Measurements from ENCODE around the gene AGBL5. TPM values are rescaled to one million over a fixed set of nuclear protein-coding genes. Genes with fewer than 3 reads are reported as not detected.

AGBL5 gene
- total RNA-seq, 2 experiments from 2014 or later = 12.2 to 16.4 TPM

DNA sequence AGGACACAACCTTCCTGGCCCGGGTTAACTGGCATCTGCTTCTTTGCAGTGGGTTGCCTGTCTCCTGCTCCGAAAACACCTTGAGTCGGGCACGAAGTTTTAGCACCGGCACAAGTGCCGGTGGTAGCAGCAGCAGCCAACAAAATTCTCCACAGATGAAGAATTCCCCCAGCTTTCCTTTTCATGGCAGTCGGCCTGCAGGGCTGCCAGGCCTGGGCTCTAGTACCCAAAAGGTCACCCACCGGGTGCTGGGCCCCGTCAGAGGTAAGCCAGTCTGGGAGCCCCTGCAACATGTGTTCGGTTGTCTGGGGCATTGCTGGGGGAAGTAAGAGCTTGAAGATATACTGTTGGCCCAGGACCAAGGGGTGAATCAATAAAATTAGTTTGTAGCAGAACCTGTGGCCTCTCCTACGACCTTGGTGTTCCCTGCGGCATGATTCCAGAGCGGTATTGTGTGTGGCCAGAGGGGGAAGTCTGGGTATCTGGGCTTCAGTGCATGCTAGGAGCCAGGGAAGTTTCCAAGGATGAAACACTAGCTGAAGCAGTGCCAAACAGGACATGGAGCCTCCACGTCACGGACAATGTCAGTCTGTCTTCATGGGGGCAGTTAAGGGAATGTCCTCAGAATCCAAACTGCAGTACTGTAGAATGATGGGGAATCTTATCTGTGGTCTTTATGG is 7.8 kb downstream of the AGBL5 start:
- intact Hi-C loops (cut with micrococcal nuclease) = no loop called here
- H3K27ac Mint-ChIP-seq = no peak overlapping the region
- POLR2A ChIA-PET = interaction anchor here (0.8 to 5.0 kb wide), 5 partner anchors 9 to 34 kb away, joined by 3 to 27 read pairs (median 4); partner anchors contain the start of gene OST4
- DNase-seq (no peak), ATAC-seq (no peak)
- H3K9me3 Mint-ChIP-seq = no peaks in the 10 kb centered on the region
- H3K36me3 Mint-ChIP-seq (ENCODE audit: low read depth) = peaks cover 14% of the 10 kb centered on the region
- CTCF ChIA-PET = interaction anchor here (0.9 to 1.1 kb wide), 3 partner anchors 12 to 97 kb away, joined by 3 to 4 read pairs (median 3); partner anchors contain the start of gene OST4
- TF ChIP-seq, protein P1, sequence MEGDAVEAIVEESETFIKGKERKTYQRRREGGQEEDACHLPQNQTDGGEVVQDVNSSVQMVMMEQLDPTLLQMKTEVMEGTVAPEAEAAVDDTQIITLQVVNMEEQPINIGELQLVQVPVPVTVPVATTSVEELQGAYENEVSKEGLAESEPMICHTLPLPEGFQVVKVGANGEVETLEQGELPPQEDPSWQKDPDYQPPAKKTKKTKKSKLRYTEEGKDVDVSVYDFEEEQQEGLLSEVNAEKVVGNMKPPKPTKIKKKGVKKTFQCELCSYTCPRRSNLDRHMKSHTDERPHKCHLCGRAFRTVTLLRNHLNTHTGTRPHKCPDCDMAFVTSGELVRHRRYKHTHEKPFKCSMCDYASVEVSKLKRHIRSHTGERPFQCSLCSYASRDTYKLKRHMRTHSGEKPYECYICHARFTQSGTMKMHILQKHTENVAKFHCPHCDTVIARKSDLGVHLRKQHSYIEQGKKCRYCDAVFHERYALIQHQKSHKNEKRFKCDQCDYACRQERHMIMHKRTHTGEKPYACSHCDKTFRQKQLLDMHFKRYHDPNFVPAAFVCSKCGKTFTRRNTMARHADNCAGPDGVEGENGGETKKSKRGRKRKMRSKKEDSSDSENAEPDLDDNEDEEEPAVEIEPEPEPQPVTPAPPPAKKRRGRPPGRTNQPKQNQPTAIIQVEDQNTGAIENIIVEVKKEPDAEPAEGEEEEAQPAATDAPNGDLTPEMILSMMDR (IDR thresholded peaks at IDR 0.05) = no peak
- H3K27me3 Mint-ChIP-seq = no peaks in the 10 kb centered on the region
- H3K4me1 Mint-ChIP-seq (ENCODE audit: low read depth) = no peaks in the 10 kb centered on the region
- no peak overlapping the region for H3K4me3 Mint-ChIP-seq

DNA sequence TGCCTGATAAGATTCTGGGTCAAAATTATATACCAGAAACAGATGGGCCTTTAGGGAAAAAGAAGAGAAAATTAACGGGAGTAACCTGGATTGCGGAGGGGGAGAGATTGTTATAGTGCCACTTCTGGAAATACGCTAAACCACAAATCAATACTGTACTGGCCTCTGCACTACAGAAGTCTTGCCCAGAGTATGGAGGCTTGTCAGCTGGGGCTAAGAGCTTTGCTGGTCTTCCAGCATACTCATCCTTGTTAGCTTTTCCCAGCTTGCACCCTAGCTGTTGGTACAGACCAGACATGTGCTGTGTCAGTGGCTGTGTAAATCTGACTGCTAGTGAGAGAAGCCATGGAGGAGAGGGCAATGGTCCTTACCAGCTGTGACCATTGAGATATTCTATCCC is 8.9 kb downstream of the AGBL5 start:
- no peak overlapping the region for H3K4me3 Mint-ChIP-seq
- TF ChIP-seq, protein P1 (IDR thresholded peaks at IDR 0.05) = no peak

DNA sequence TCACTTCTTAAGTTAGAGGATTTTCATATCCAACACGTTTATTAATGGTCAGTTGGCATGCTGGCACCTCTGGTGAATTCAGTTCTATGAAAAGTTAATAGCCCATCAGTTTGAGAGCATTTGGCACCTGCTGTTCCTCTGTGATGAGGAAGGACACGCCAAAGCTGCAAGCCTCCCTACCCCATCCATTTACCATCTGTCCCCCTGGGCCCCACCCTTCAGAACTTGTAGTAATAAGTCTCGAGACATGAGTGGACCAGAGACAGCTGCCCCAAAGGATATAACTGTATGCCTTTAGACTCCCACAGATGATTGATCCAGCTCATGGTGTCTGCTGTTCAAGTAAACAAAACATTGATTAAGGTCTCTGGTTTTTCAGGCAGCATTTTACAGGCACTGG is 13.7 kb downstream of the AGBL5 start:
- TF ChIP-seq, protein P1 (IDR thresholded peaks at IDR 0.05) = no peak
- no peak overlapping the region for H3K27ac Mint-ChIP-seq
- POLR2A ChIA-PET = interaction anchor here (0.7 to 2.1 kb wide), 3 partner anchors 9 to 12 kb away, joined by 3 to 7 read pairs (median 3); no protein-coding TSS in a partner anchor
- CTCF ChIA-PET = interaction anchor here (0.9 kb wide), 1 partner anchor 23 kb away, joined by 3 read pairs; no protein-coding TSS in a partner anchor
- DNase-seq = no peak
- no peak overlapping the region for H3K4me3 Mint-ChIP-seq
- no peaks in the 10 kb centered on the region for H3K9me3 Mint-ChIP-seq
- intact Hi-C loops (cut with micrococcal nuclease) = no loop called here
- peaks cover 28% of the 10 kb centered on the region for H3K4me1 Mint-ChIP-seq (ENCODE audit: low read depth)
- peaks cover 38% of the 10 kb centered on the region for H3K36me3 Mint-ChIP-seq (ENCODE audit: low read depth)
- H3K27me3 Mint-ChIP-seq = no peaks in the 10 kb centered on the region
- no peak for ATAC-seq

More for the DNA sequence above, 8.9 kb downstream of the AGBL5 start:
- Mint-ChIP-seq H3K27me3 (no peaks in the 10 kb centered on the region), H3K4me1 (ENCODE audit: low read depth) (no peaks in the 10 kb centered on the region), H3K9me3 (no peaks in the 10 kb centered on the region), H3K27ac (no peak overlapping the region), H3K36me3 (ENCODE audit: low read depth) (peaks cover 21% of the 10 kb centered on the region)
- no peak for ATAC-seq
- ChIA-PET POLR2A (interaction anchor here (0.5 to 5.0 kb wide), 6 partner anchors 8 to 85 kb away, joined by 3 to 27 read pairs (median 4); partner anchors contain the start of gene OST4), CTCF (no interaction called here)
- intact Hi-C loops (cut with micrococcal nuclease) = no loop called here
- no peak for DNase-seq

DNA sequence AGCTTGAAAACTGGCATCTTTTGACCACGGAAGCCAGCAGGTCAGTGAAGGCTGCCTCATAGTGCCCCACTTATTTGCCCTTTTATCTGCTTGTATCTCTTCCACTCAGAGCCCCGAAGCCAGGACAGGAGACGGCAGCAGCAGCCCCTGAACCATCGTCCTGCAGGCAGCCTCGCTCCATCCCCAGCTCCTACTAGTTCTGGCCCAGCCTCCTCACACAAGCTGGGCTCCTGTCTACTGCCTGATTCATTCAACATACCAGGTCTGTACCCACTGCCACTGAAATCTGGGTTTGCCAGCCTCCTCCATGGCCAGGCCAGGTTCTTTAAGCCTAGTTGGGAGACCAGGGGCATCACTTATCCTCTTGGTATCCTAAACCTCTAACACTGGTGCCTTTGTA is 15.9 kb downstream of the AGBL5 start:
- Mint-ChIP-seq H3K36me3 (ENCODE audit: low read depth) (peaks cover 41% of the 10 kb centered on the region), H3K27ac (no peak overlapping the region)
- intact Hi-C loops (cut with micrococcal nuclease) = no loop called here

More for the DNA sequence above, 15.9 kb downstream of the AGBL5 start:
- TF ChIP-seq, protein P1 (IDR thresholded peaks at IDR 0.05) = no peak
- no peak overlapping the region for H3K4me3 Mint-ChIP-seq
- no peak for ATAC-seq
- no peaks in the 10 kb centered on the region for H3K27me3 Mint-ChIP-seq
- peaks cover 39% of the 10 kb centered on the region for H3K4me1 Mint-ChIP-seq (ENCODE audit: low read depth)
- POLR2A ChIA-PET = interaction anchor here (0.6 to 3.1 kb wide), 7 partner anchors 8 to 110 kb away, joined by 3 to 12 read pairs (median 4); partner anchors contain the start of gene AGBL5
- CTCF ChIA-PET = interaction anchor here (0.9 to 1.7 kb wide), 3 partner anchors 13 to 212 kb away, joined by 3 to 9 read pairs (median 4); partner anchors contain the start of gene AGBL5
- DNase-seq = no peak
- H3K9me3 Mint-ChIP-seq = no peaks in the 10 kb centered on the region
